Measurements from ENCODE around the gene GALNT2.

GALNT2 gene

DNA sequence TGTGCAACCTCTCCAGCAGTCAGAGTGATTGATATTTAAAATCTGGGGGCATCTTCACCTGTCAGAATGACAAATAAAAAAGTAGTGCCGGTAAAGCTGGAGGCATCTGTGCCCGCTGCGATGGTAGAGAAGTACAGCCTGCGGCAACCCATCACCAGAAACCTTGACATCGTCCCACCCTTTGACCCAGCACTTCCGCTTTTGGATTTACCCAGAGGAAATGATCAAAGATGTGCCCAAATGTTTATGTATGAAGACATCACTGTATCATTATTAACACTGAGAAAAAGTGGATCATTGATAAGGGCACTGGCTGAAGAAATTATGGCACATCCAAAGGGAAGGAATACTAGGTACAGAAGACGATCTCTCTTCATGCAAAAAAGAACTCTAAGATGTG, 263.1 kb downstream of the GALNT2 start:
- H3K4me3 ChIP-seq (ENCODE audit: low read depth, low read length), result no peak overlapping the region
- no peak for DNase-seq (ENCODE audit: low read depth)
- TF ChIP-seq CTCF (IDR thresholded peaks at IDR 0.05; ENCODE audit: control insufficient read depth, extremely low read depth, insufficient read depth), result no peak
